Calu3 (cell line): ENCODE results near the gene GTF2F2. TPM values are rescaled to one million over a fixed set of nuclear protein-coding genes. Genes with fewer than 3 reads are reported as not detected.
"Not testable (repeated sequence)": the region's sequence is repeated elsewhere in the genome, so short reads cannot be mapped to it uniquely, and the experiment has no call there.

Source experiments
- BruUV-seq: library from RNA; stranded (reverse); fragments of 400-500 nt; replicated peaks from 2 replicates; lab custom pipeline; 2021; lab: Mats Ljungman, UMichigan
- CTCF ChIA-PET: fragments of 300-600 bp; sonication (Branson Sonifier 250); formaldehyde crosslinking; loops from one replicate; lab custom pipeline; 2022; ENCODE audit warnings: antibody characterized with exemption; lab: Charles Lee
- DNase-seq: peaks from one replicate; pipeline ENCODE4 v3.0.0; 2022
- H3K27ac Mint-ChIP-seq: one replicate; pipeline ENCODE4 v1.8.0; 2022; ENCODE audit warnings: mixed read lengths; ENCODE audit not compliant: unreplicated experiment
- H3K27me3 Mint-ChIP-seq: one replicate; pipeline ENCODE4 v1.8.0; 2022; ENCODE audit warnings: mixed read lengths; ENCODE audit not compliant: unreplicated experiment
- H3K36me3 Mint-ChIP-seq: one replicate; pipeline ENCODE4 v1.8.0; 2022; ENCODE audit warnings: mild to moderate bottlenecking, moderate library complexity, mixed read lengths; ENCODE audit not compliant: insufficient read depth, unreplicated experiment
- H3K4me1 Mint-ChIP-seq: one replicate; pipeline ENCODE4 v1.8.0; 2022; ENCODE audit warnings: mild to moderate bottlenecking, low read depth, mixed read lengths; ENCODE audit not compliant: unreplicated experiment
- H3K4me3 Mint-ChIP-seq: one replicate; pipeline ENCODE4 v1.8.0; 2022; ENCODE audit warnings: mild to moderate bottlenecking, low read depth, moderate library complexity, mixed read lengths; ENCODE audit not compliant: unreplicated experiment
- H3K9me3 Mint-ChIP-seq: one replicate; pipeline ENCODE4 v1.8.0; 2022; ENCODE audit warnings: low read depth, mixed read lengths; ENCODE audit not compliant: unreplicated experiment
- intact Hi-C: fragments of 100-400 bp; cut with micrococcal nuclease; formaldehyde crosslinking; loops from one replicate; pipeline ENCODE4 v1.10.0; 2022; ENCODE audit not compliant: unreplicated experiment
- total RNA-seq: library from RNA; stranded (reverse); gene quantifications from 2 replicates; pipeline ENCODE4 v1.2.3, GENCODE V29; 2022
- TF ChIP-seq, protein P1 (sequence below): fragments of 200-600 bp; IDR thresholded peaks from one replicate; pipeline ENCODE4 v1.8.0; 2022; ENCODE audit warnings: antibody characterized with exemption; ENCODE audit not compliant: unreplicated experiment

GTF2F2 gene
- total RNA-seq, 1 experiment from 2014 or later, result 23.9 TPM

DNA sequence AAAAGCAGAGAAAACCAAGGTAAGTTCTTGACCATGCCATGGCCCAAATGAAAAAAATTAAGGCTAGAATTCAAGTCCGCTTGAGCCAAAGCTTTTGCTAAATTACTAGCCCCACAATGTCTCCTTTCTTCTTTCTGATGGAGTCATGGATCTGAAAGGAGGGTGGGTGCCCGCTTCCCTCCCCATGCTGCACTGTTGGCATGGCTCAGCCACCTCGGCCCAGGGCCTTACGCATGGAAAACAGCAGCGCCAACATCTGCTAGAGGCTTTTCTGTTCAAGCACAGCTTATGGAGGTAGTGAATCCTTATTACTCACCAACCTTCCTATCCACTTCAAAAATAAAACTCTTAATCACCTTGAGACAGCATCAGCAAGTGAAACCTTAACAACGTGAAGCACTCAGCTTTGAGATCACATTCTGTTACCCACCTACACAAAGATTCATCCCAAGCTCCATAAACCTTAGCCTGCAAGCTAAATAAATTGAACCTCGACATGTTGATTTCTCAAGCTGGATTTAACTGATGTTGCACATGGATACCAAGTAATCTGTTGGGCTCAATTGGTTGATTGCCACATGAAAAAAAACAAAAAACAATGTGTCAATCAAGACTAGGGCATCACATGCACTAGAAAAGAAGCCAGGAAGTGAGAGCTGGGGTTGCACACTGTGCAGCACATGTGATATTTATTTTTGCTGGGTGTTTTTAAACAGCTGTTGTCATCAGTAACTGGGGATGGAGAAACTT, 177.3 kb downstream of the GTF2F2 start:
- Mint-ChIP-seq H3K36me3 (peaks cover 19% of the 10 kb centered on the region), H3K9me3 (no peaks in the 10 kb centered on the region), H3K4me3 (no peak overlapping the region), H3K27ac (no peak overlapping the region), H3K4me1 (peaks cover 11% of the 10 kb centered on the region), H3K27me3 (no peaks in the 10 kb centered on the region)
- TF ChIP-seq, protein P1, sequence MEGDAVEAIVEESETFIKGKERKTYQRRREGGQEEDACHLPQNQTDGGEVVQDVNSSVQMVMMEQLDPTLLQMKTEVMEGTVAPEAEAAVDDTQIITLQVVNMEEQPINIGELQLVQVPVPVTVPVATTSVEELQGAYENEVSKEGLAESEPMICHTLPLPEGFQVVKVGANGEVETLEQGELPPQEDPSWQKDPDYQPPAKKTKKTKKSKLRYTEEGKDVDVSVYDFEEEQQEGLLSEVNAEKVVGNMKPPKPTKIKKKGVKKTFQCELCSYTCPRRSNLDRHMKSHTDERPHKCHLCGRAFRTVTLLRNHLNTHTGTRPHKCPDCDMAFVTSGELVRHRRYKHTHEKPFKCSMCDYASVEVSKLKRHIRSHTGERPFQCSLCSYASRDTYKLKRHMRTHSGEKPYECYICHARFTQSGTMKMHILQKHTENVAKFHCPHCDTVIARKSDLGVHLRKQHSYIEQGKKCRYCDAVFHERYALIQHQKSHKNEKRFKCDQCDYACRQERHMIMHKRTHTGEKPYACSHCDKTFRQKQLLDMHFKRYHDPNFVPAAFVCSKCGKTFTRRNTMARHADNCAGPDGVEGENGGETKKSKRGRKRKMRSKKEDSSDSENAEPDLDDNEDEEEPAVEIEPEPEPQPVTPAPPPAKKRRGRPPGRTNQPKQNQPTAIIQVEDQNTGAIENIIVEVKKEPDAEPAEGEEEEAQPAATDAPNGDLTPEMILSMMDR, result no peak
- no peak for DNase-seq
- CTCF ChIA-PET, result no interaction called here
- BruUV-seq, result no TSS peak
- intact Hi-C loops, result no loop called here

DNA sequence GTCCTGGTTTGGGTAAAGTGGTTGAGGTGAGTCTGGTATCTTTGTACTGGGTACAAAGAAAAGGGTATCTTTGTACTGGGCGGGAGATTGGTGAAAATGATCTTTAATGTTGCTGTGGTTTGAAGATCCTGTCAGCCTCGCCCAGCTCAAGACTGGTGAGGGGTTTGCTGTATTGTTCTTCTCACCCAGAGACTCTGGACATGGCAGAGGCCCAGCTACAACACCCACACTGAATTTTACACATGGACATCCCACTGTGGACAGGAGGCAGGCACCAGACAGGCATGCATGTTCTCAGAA, 177.8 kb downstream of the GTF2F2 start:
- Mint-ChIP-seq H3K4me3 (no peak overlapping the region), H3K27me3 (no peaks in the 10 kb centered on the region), H3K27ac (no peak overlapping the region), H3K36me3 (peaks cover 19% of the 10 kb centered on the region), H3K4me1 (peaks cover 8% of the 10 kb centered on the region), H3K9me3 (no peaks in the 10 kb centered on the region)
- TF ChIP-seq, protein P1, result no peak
- CTCF ChIA-PET, result no interaction called here
- BruUV-seq, result no TSS peak
- intact Hi-C loops, result no loop called here
- DNase-seq, result no peak

DNA sequence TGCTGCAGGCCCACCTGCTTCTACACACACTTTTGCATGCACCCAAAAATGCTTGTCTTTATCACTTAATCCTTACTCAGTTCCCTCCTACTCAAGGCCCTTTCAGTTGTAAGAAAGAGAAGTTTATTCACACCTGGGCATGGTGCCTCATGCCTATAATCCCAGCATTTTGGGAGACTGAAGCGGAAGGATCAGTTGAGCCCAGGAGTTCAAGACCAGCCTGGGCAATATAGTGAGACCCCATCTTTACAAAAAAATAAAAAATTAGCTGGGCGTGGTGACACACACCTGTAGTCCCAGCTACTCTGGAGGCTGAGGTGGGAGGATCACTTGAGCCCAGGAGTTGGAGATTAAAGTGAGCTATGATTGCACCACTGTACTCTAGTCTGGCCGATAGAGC, 178.2 kb downstream of the GTF2F2 start:
- intact Hi-C loops, H3K9me3 Mint-ChIP-seq, CTCF ChIA-PET, H3K4me3 Mint-ChIP-seq, H3K27ac Mint-ChIP-seq, DNase-seq, H3K27me3 Mint-ChIP-seq, H3K4me1 Mint-ChIP-seq, BruUV-seq: not testable (repeated sequence)
- H3K36me3 Mint-ChIP-seq, result peaks cover 19% of the 10 kb centered on the region

DNA sequence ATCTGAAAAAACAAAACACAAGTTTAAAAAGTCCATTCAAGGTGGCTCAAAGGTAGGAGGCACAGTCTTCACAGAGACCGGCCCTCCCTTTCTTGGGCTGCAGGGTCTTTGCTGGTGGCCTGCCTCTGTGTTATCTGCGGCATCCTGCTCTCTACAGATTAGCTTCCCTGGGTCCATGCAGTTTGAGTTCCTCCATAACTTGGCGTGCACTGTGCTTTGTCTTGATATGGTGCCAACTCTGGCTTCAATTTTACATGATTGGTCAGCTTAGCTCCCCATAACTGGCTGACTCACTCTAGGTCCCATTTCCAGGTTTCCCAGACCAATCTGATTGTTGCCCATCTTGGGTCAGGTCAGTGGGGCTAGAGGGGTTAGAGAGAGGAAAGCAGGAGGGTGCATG, 178.9 kb downstream of the GTF2F2 start:
- TF ChIP-seq, protein P1, result no peak
- no peak overlapping the region for H3K27ac Mint-ChIP-seq
- H3K4me3 Mint-ChIP-seq, result no peak overlapping the region
- H3K4me1 Mint-ChIP-seq, result peaks cover 8% of the 10 kb centered on the region
- H3K27me3 Mint-ChIP-seq, result no peaks in the 10 kb centered on the region
- BruUV-seq, result no TSS peak
- no peak for DNase-seq
- H3K36me3 Mint-ChIP-seq, result peaks cover 19% of the 10 kb centered on the region
- CTCF ChIA-PET, result interaction anchor here (0.6 to 0.7 kb wide), 2 partner anchors 136 to 145 kb away, joined by 3 to 4 read pairs; no protein-coding TSS in a partner anchor
- intact Hi-C loops, result no loop called here
- H3K9me3 Mint-ChIP-seq, result no peaks in the 10 kb centered on the region
